ENCODE data around the gene CNNM2.

The CNNM2 gene

GRCh38 chr10:103117247-103117646 lies 199.2 kb downstream of the CNNM2 start:
- Histone ChIP-seq H3K27me3 (ENCODE audit: low read length) (no peaks in the 10 kb centered on the region), H2AFZ (ENCODE audit: low read depth, low read length, severe bottlenecking) (no peak overlapping the region), H3K4me3 (ENCODE audit: insufficient read depth, low read length, poor library complexity, severe bottlenecking) (no peak overlapping the region), H3K27ac (ENCODE audit: low read depth, low read length) (no peak overlapping the region), H4K20me1 (ENCODE audit: low read depth, low read length) (no peaks in the 10 kb centered on the region), H3K9me2 (replicated peaks; ENCODE audit: insufficient read depth, low read length) (no peaks in the 10 kb centered on the region), H3K4me2 (ENCODE audit: low read depth, low read length, poor library complexity, severe bottlenecking) (no peak overlapping the region), H3K9me3 (ENCODE audit: insufficient read depth, low read length) (no peaks in the 10 kb centered on the region), H3F3A (ENCODE audit: insufficient read depth) (0 out of 2 replicates have a peak, but pooled peaks cover 3% of the 10 kb centered on the region), H3K79me2 (ENCODE audit: insufficient read depth, low read length) (peaks cover 6% of the 10 kb centered on the region; the same call in 1 of the 2 replicates), H3K9ac (ENCODE audit: low read length) (no peak overlapping the region), H3K36me3 (ENCODE audit: low read length) (no peaks in the 10 kb centered on the region)
- TF ChIP-seq CTCF (IDR thresholded peaks at IDR 0.05; ENCODE audit: insufficient read depth, low read length, poor library complexity, severe bottlenecking) (no peak), EZH2phosphoT487 (conservative IDR thresholded peaks at IDR 0.05; ENCODE audit: low read length) (no peak)

GRCh38 chr10:103120546-103120945 lies 202.5 kb downstream of the CNNM2 start:
- H3K27me3 ChIP-seq (ENCODE audit: low read length) = no peaks in the 10 kb centered on the region
- H3K9ac ChIP-seq (ENCODE audit: low read length) = no peak overlapping the region
- no peaks in the 10 kb centered on the region for H3K9me2 ChIP-seq (replicated peaks; ENCODE audit: insufficient read depth, low read length)
- no peak overlapping the region for H3K4me2 ChIP-seq (ENCODE audit: low read depth, low read length, poor library complexity, severe bottlenecking)
- H2AFZ ChIP-seq (ENCODE audit: low read depth, low read length, severe bottlenecking) = no peak overlapping the region
- 0 out of 2 replicates have a peak, but pooled peaks cover 7% of the 10 kb centered on the region for H3F3A ChIP-seq (ENCODE audit: insufficient read depth)
- 0 out of 2 replicates have a peak, but pooled peaks cover 10% of the 10 kb centered on the region for H3K79me2 ChIP-seq (ENCODE audit: insufficient read depth, low read length)
- no peaks in the 10 kb centered on the region for H3K36me3 ChIP-seq (ENCODE audit: low read length)
- no peak for TF ChIP-seq CTCF (IDR thresholded peaks at IDR 0.05; ENCODE audit: insufficient read depth, low read length, poor library complexity, severe bottlenecking)
- no peak for TF ChIP-seq EZH2phosphoT487 (conservative IDR thresholded peaks at IDR 0.05; ENCODE audit: low read length)
- no peak overlapping the region for H3K4me3 ChIP-seq (ENCODE audit: insufficient read depth, low read length, poor library complexity, severe bottlenecking)
- H3K27ac ChIP-seq (ENCODE audit: low read depth, low read length) = no peak overlapping the region
- H4K20me1 ChIP-seq (ENCODE audit: low read depth, low read length) = no peaks in the 10 kb centered on the region
- H3K9me3 ChIP-seq (ENCODE audit: insufficient read depth, low read length) = no peaks in the 10 kb centered on the region

- Histone ChIP-seq H3K27me3 (ENCODE audit: low read length) (no peaks in the 10 kb centered on the region), H3K4me3 (ENCODE audit: insufficient read depth, low read length, poor library complexity, severe bottlenecking) (no peak overlapping the region), H3K9me3 (ENCODE audit: insufficient read depth, low read length) (no peaks in the 10 kb centered on the region), H3K9me2 (replicated peaks; ENCODE audit: insufficient read depth, low read length) (no peaks in the 10 kb centered on the region), H3K4me2 (ENCODE audit: low read depth, low read length, poor library complexity, severe bottlenecking) (no peak overlapping the region), H3K27ac (ENCODE audit: low read depth, low read length) (no peak overlapping the region), H4K20me1 (ENCODE audit: low read depth, low read length) (no peaks in the 10 kb centered on the region), H3K36me3 (ENCODE audit: low read length) (no peaks in the 10 kb centered on the region), H3K79me2 (ENCODE audit: insufficient read depth, low read length) (0 out of 2 replicates have a peak, but pooled peaks cover 10% of the 10 kb centered on the region), H3K9ac (ENCODE audit: low read length) (no peak overlapping the region), H3F3A (ENCODE audit: insufficient read depth) (0 out of 2 replicates have a peak, but pooled peaks cover 7% of the 10 kb centered on the region), H2AFZ (ENCODE audit: low read depth, low read length, severe bottlenecking) (no peak overlapping the region)
- no peak for TF ChIP-seq CTCF (IDR thresholded peaks at IDR 0.05; ENCODE audit: insufficient read depth, low read length, poor library complexity, severe bottlenecking)
- TF ChIP-seq EZH2phosphoT487 (conservative IDR thresholded peaks at IDR 0.05; ENCODE audit: low read length) = no peak
Measured at GRCh38 chr10:103120977-103121735, 203.1 kb downstream of the CNNM2 start.

Measured in SU-DHL-6 (cell line).